HCT116 (cell line): Measurements from ENCODE around the gene ENO2. TPM values are rescaled to one million over a fixed set of nuclear protein-coding genes. Genes with fewer than 3 reads are reported as not detected.

Source experiments
- ATAC-seq: fragments of 200-7000 bp; cut with Tn5 transposase; 2 replicates; pipeline ENCODE4 v1.9.1; 2020; ENCODE audit warnings: mild to moderate bottlenecking, moderate library complexity
- BruUV-seq: library from RNA; stranded (reverse); fragments of 400-500 nt; replicated peaks from 2 replicates; lab custom pipeline; 2021; lab: Mats Ljungman, UMichigan
- CTCF ChIA-PET: fragments of 300-600 bp; sonication (Branson Sonifier 250); formaldehyde crosslinking; loops from one replicate; lab custom pipeline; 2021; ENCODE audit warnings: antibody characterized with exemption; lab: Charles Lee
- POLR2A ChIA-PET: fragments of 300-600, 350-600 bp; sonication (Branson Sonifier 250); formaldehyde crosslinking; loops from one replicate; lab custom pipeline; 2021; ENCODE audit warnings: antibody characterized with exemption; lab: Charles Lee
- RAD21 ChIA-PET, 2 experiments: fragments of 300-600 bp; sonication (Branson Sonifier 250); formaldehyde crosslinking; loops; one replicate each; lab custom pipeline; 2023; ENCODE audit warnings: low total read pairs in 2 of 2; ENCODE audit not compliant: uncharacterized antibody in 2 of 2, unreplicated experiment in 2 of 2, low non-redundant PET in 1 of 2; lab: Charles Lee
- DNase-seq: peaks from one replicate; pipeline ENCODE4 v3.0.0-alpha.2; 2010; ENCODE audit warnings: low read depth, low spot score
- H2AFZ ChIP-seq: fragments of 200-600 bp; shearing (Covaris generic), sonication (generic); 2 replicates; pipeline ENCODE4 v1.6.1; 2017; ENCODE audit warnings: low read depth, mixed run types, mixed read lengths, antibody characterized with exemption, low read length; ENCODE audit not compliant: poor library complexity, severe bottlenecking
- H3K27ac ChIP-seq: 2 replicates; pipeline ENCODE4 v1.5.1; 2012; ENCODE audit warnings: low read depth, low read length
- H3K27me3 ChIP-seq: fragments of 200-600 bp; sonication (generic); 2 replicates; pipeline ENCODE4 v1.6.1; 2016; ENCODE audit warnings: mixed run types, low read length, mixed read lengths; ENCODE audit not compliant: insufficient read depth
- H3K36me3 ChIP-seq, 2 experiments: fragments of 200-500 bp in 1 of 2; fragments of 200-600 bp in 1 of 2; sonication (Bioruptor generic) in 1 of 2; sonication (generic) in 1 of 2; 2 replicates each; pipeline versions ENCODE4 v1.5.1 to v1.6.1; 2014 to 2016; ENCODE audit warnings: low read length in 2 of 2, inconsistent platforms in 1 of 2, mixed read lengths in 1 of 2, mixed run types in 1 of 2; ENCODE audit not compliant: insufficient read depth in 2 of 2, control insufficient read depth in 1 of 2
- H3K4me1 ChIP-seq, 2 experiments: fragments of 200-600 bp in 1 of 2; sonication (generic) in 1 of 2; 2 replicates each; pipeline versions ENCODE4 v1.5.1 to v1.6.1; 2012 to 2017; ENCODE audit warnings: low read length in 2 of 2, inconsistent platforms in 1 of 2, mild to moderate bottlenecking in 1 of 2, mixed read lengths in 1 of 2, mixed run types in 1 of 2, moderate library complexity in 1 of 2; ENCODE audit not compliant: insufficient read depth in 2 of 2, control insufficient read depth in 1 of 2
- H3K4me2 ChIP-seq: fragments of 200-600 bp; sonication (generic); 2 replicates; pipeline ENCODE4 v1.6.1; 2017; ENCODE audit warnings: mixed run types, low read length, mixed read lengths
- H3K4me3 ChIP-seq, 2 experiments: fragments of 200-600 bp in 1 of 2; sonication (generic) in 1 of 2; replicated peaks in 1 of 2; 2 replicates each; pipeline ENCODE4 v1.5.1; 2011 to 2016; ENCODE audit warnings: low read length in 2 of 2, control low read depth in 1 of 2, low read depth in 1 of 2, mild to moderate bottlenecking in 1 of 2, mixed read lengths in 1 of 2, mixed run types in 1 of 2
- H3K79me2 ChIP-seq: fragments of 200-600 bp; sonication (generic); 2 replicates; pipeline ENCODE4 v1.6.1; 2017; ENCODE audit warnings: mild to moderate bottlenecking, mixed run types, low read length, moderate library complexity, mixed read lengths; ENCODE audit not compliant: insufficient read depth
- H3K9ac ChIP-seq: fragments of 200-600 bp; sonication (generic); 2 replicates; pipeline ENCODE4 v1.6.1; 2016; ENCODE audit warnings: low read length, mixed read lengths
- H3K9me2 ChIP-seq: fragments of 200-600 bp; sonication (generic), shearing (Covaris generic); 2 replicates; pipeline ENCODE4 v1.6.1; 2017; ENCODE audit warnings: mixed run types, mild to moderate bottlenecking, moderate library complexity; ENCODE audit not compliant: insufficient read depth
- H3K9me3 ChIP-seq, 2 experiments: fragments of 200-500 bp in 1 of 2; fragments of 200-600 bp in 1 of 2; sonication (Bioruptor generic) in 1 of 2; sonication (generic) in 1 of 2; 2 replicates each; pipeline ENCODE4 v1.6.1; 2014 to 2017; ENCODE audit warnings: low read length in 2 of 2, mixed read lengths in 2 of 2, inconsistent platforms in 1 of 2, low read depth in 1 of 2, mild to moderate bottlenecking in 1 of 2, mixed run types in 1 of 2, moderate library complexity in 1 of 2; ENCODE audit not compliant: control insufficient read depth in 1 of 2, insufficient read depth in 1 of 2
- H4K20me1 ChIP-seq: fragments of 200-600 bp; sonication (generic), shearing (Covaris generic); 2 replicates; pipeline ENCODE4 v1.6.1; 2017; ENCODE audit warnings: mixed run types, mild to moderate bottlenecking, moderate library complexity; ENCODE audit not compliant: insufficient read depth
- CBX3 ChIP-seq: IDR thresholded peaks from 2 replicates; pipeline ENCODE4 v1.6.1; 2012; ENCODE audit warnings: low read depth
- EGR1 ChIP-seq: IDR thresholded peaks from 2 replicates; pipeline ENCODE4 v1.6.1; 2012; ENCODE audit warnings: low read depth
- EZH2 ChIP-seq: fragments of 200-600 bp; sonication (generic); IDR thresholded peaks from 2 replicates; pipeline ENCODE4 v1.6.1; 2017; ENCODE audit warnings: antibody characterized with exemption, mixed run types
- FOSL1 ChIP-seq: IDR thresholded peaks from 2 replicates; pipeline ENCODE4 v1.6.1; 2012; ENCODE audit warnings: low read depth
- MAX ChIP-seq: IDR thresholded peaks from 2 replicates; pipeline ENCODE4 v1.6.1; 2012
- RAD21 ChIP-seq: IDR thresholded peaks from 2 replicates; pipeline ENCODE4 v1.6.1; 2012; ENCODE audit warnings: low read depth, mild to moderate bottlenecking
- SP1 ChIP-seq: IDR thresholded peaks from 2 replicates; pipeline ENCODE4 v1.6.1; 2012; ENCODE audit warnings: low read depth
- SRF ChIP-seq: IDR thresholded peaks from 2 replicates; pipeline ENCODE4 v1.6.1; 2012; ENCODE audit warnings: low read depth
- ZNF274 ChIP-seq: fragments of 200-500 bp; sonication (Bioruptor generic); IDR thresholded peaks from 2 replicates; pipeline ENCODE4 v1.6.1; 2014; ENCODE audit warnings: mild to moderate bottlenecking, low read depth, low read length, inconsistent platforms
- intact Hi-C: fragments of 100-400 bp; cut with micrococcal nuclease; formaldehyde crosslinking; loops from 2 replicates; pipeline ENCODE4 v1.10.0; 2022
- total RNA-seq: library from RNA; stranded (reverse); gene quantifications from one replicate; pipeline ENCODE4 v1.2.1, GENCODE V29; 2021; ENCODE audit not compliant: unreplicated experiment
- TF ChIP-seq, protein P1 (sequence below): IDR thresholded peaks from 2 replicates; pipeline ENCODE4 v1.6.1; 2012; ENCODE audit warnings: low read depth

Gene ENO2
- total RNA-seq, 1 experiment from 2014 or later: 117 TPM

DNA sequence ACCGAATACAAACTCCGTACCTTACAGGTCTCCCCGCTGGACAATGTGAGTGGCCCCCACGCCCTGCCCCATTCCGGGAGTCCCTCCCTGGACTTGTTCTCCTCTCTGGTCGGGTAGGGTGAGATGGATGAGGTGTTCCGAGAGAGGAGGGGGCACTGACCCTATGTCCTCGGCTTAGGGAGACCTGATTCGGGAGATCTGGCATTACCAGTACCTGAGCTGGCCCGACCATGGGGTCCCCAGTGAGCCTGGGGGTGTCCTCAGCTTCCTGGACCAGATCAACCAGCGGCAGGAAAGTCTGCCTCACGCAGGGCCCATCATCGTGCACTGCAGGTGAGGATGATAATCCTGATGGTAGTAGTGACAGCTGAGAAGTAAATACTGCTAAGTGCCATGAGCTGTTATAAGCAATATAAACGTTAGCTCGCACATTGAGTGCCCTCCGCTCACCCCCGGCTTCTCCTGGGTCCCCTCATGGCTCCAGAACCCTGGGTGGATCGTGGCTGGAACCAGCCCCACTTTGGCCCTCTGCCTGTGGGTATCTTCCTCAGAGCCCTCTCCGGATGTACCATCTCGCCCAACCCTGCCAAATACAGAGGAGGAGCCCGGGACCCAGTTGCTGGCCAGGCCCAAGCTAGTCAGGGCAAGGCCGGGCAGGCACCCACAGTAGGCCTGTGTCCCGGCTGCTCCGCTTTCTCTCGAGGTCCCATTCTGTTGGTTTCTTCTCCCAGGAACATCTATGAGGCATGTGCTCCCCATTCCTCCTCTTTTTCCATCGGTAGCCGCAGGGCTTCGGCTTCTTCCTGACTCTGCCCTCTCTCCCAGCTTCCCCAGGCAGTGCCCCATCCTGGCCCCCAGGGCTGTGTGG is 43.6 kb downstream of the ENO2 start:
- no peaks in the 10 kb centered on the region for H4K20me1 ChIP-seq
- TF ChIP-seq FOSL1: no peak
- no peak for TF ChIP-seq MAX
- no peak for TF ChIP-seq EGR1
- no peak for TF ChIP-seq RAD21
- TF ChIP-seq CBX3: no peak
- TF ChIP-seq EZH2: no peak
- no peak for TF ChIP-seq SP1
- no peak for TF ChIP-seq SRF
- TF ChIP-seq, protein P1, sequence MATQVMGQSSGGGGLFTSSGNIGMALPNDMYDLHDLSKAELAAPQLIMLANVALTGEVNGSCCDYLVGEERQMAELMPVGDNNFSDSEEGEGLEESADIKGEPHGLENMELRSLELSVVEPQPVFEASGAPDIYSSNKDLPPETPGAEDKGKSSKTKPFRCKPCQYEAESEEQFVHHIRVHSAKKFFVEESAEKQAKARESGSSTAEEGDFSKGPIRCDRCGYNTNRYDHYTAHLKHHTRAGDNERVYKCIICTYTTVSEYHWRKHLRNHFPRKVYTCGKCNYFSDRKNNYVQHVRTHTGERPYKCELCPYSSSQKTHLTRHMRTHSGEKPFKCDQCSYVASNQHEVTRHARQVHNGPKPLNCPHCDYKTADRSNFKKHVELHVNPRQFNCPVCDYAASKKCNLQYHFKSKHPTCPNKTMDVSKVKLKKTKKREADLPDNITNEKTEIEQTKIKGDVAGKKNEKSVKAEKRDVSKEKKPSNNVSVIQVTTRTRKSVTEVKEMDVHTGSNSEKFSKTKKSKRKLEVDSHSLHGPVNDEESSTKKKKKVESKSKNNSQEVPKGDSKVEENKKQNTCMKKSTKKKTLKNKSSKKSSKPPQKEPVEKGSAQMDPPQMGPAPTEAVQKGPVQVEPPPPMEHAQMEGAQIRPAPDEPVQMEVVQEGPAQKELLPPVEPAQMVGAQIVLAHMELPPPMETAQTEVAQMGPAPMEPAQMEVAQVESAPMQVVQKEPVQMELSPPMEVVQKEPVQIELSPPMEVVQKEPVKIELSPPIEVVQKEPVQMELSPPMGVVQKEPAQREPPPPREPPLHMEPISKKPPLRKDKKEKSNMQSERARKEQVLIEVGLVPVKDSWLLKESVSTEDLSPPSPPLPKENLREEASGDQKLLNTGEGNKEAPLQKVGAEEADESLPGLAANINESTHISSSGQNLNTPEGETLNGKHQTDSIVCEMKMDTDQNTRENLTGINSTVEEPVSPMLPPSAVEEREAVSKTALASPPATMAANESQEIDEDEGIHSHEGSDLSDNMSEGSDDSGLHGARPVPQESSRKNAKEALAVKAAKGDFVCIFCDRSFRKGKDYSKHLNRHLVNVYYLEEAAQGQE: no peak
- no peak for TF ChIP-seq ZNF274
- H3K9me3 ChIP-seq: no peaks in the 10 kb centered on the region
- H3K4me3 ChIP-seq: no peak overlapping the region
- no peak overlapping the region for H2AFZ ChIP-seq
- intact Hi-C loops: no loop called here
- BruUV-seq: no TSS peak
- H3K36me3 ChIP-seq: no peaks in the 10 kb centered on the region
- H3K4me1 ChIP-seq: peaks cover 15 to 27% of the 10 kb centered on the region in 2 experiments
- ATAC-seq (no peak), DNase-seq (no peak)
- H3K79me2 ChIP-seq: peaks cover under 1% of the 10 kb centered on the region; the same call in 1 of the 2 replicates
- CTCF ChIA-PET: no interaction called here
- H3K9ac ChIP-seq: no peak overlapping the region
- no peak overlapping the region for H3K4me2 ChIP-seq
- POLR2A ChIA-PET: interaction anchor here (9.9 kb wide), 1 partner anchor 11 kb away, joined by 269 read pairs; the partner anchor contains the start of genes C12orf57 and RNU7-1
- no peaks in the 10 kb centered on the region for H3K27me3 ChIP-seq
- RAD21 ChIA-PET: no interaction called here
- no peak overlapping the region for H3K27ac ChIP-seq
- no peaks in the 10 kb centered on the region for H3K9me2 ChIP-seq
